ENCODE results near the gene ATXN1.

Gene ATXN1

DNA sequence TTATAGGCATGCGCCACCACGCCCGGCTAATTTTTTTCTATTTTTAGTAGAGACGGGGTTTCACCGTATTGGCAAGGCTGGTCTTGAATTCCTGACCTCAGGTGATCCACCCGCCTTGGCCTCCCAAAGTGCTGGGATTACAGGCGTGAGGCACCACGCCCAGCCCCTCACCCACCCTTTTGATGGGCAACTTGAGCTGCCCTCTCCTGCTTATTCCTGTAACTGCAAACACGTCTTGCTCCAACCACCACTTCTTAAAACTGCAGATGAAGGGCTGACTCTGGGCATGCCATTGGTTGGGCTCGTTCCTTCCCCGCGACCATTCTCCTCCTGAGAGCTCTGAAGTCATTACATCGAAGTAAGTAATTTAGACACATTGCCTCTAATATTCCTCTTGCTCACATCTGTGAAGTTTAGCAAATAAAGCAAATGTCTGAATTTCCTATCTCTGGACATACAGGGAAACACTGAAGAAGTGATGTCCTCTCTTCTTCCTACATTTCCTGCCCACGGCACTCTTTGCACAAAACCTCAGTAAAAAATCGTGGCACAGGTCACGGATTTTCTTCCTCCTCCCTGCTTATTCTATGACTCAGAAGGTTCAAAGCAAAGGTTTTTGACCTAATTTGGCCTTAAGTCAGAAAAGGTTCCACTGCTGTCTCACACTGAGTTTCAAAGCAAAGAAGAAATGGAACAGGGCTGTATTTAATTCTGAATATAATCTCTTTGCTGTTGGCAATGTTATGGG, 405.4 kb downstream of the ATXN1 start:
- no peak overlapping the region for H3K4me3 ChIP-seq (ENCODE audit: low read length)
- TF ChIP-seq EZH2phosphoT487 (IDR thresholded peaks at IDR 0.05; ENCODE audit: low read depth) = no peak
- TF ChIP-seq, protein P1, sequence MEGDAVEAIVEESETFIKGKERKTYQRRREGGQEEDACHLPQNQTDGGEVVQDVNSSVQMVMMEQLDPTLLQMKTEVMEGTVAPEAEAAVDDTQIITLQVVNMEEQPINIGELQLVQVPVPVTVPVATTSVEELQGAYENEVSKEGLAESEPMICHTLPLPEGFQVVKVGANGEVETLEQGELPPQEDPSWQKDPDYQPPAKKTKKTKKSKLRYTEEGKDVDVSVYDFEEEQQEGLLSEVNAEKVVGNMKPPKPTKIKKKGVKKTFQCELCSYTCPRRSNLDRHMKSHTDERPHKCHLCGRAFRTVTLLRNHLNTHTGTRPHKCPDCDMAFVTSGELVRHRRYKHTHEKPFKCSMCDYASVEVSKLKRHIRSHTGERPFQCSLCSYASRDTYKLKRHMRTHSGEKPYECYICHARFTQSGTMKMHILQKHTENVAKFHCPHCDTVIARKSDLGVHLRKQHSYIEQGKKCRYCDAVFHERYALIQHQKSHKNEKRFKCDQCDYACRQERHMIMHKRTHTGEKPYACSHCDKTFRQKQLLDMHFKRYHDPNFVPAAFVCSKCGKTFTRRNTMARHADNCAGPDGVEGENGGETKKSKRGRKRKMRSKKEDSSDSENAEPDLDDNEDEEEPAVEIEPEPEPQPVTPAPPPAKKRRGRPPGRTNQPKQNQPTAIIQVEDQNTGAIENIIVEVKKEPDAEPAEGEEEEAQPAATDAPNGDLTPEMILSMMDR (IDR thresholded peaks at IDR 0.05; ENCODE audit: low read depth, low read length) = no peak
- no peaks in the 10 kb centered on the region for H4K20me1 ChIP-seq (ENCODE audit: insufficient read depth, low read length)
- no peaks in the 10 kb centered on the region for H3K36me3 ChIP-seq (replicated peaks; ENCODE audit: low read depth, low read length)
- no peak overlapping the region for H2AFZ ChIP-seq (ENCODE audit: low read depth, low read length)
- H3K4me1 ChIP-seq (ENCODE audit: low read length) = no peaks in the 10 kb centered on the region
- H3K27ac ChIP-seq (ENCODE audit: low read length) = no peak overlapping the region
- no peak overlapping the region for H3K4me2 ChIP-seq (ENCODE audit: low read length)
- H3K27me3 ChIP-seq (ENCODE audit: low read depth, low read length) = no peaks in the 10 kb centered on the region
- no peaks in the 10 kb centered on the region for H3K9me3 ChIP-seq (ENCODE audit: insufficient read depth, low read length)
- H3K79me2 ChIP-seq (ENCODE audit: low read length) = no peaks in the 10 kb centered on the region
- no peak overlapping the region for H3K9ac ChIP-seq (ENCODE audit: low read length)

DNA sequence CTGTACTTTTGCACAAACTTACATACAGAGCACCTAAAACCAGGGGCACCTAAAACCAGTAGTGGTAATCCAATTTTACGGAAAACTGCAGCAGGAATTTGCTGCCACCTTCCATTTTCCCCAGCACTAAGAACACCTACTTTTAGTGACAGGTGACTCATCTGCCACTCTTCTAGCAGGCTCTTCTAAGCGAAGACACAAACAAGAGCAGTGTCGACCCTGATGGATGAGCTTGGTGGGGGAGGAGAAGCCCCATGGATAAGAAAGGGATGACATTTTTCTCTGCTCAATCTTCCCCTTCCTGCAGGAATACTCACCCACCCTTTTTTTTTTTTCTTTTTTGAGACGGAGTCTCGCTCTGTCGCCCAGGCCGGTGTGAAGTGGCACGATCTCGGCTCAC, 406.0 kb downstream of the ATXN1 start:
- Histone ChIP-seq H3K9me3 (ENCODE audit: insufficient read depth, low read length) (no peaks in the 10 kb centered on the region), H3K9ac (ENCODE audit: low read length) (no peak overlapping the region), H3K27me3 (ENCODE audit: low read depth, low read length) (no peaks in the 10 kb centered on the region), H3K4me2 (ENCODE audit: low read length) (no peak overlapping the region), H3K27ac (ENCODE audit: low read length) (no peak overlapping the region), H3K4me3 (ENCODE audit: low read length) (no peak overlapping the region), H2AFZ (ENCODE audit: low read depth, low read length) (no peak overlapping the region), H3K36me3 (replicated peaks; ENCODE audit: low read depth, low read length) (no peaks in the 10 kb centered on the region), H3K79me2 (ENCODE audit: low read length) (no peaks in the 10 kb centered on the region), H3K4me1 (ENCODE audit: low read length) (no peaks in the 10 kb centered on the region), H4K20me1 (ENCODE audit: insufficient read depth, low read length) (no peaks in the 10 kb centered on the region)
- TF ChIP-seq, protein P1 (IDR thresholded peaks at IDR 0.05; ENCODE audit: low read depth, low read length) = no peak
- TF ChIP-seq EZH2phosphoT487 (IDR thresholded peaks at IDR 0.05; ENCODE audit: low read depth) = no peak

DNA sequence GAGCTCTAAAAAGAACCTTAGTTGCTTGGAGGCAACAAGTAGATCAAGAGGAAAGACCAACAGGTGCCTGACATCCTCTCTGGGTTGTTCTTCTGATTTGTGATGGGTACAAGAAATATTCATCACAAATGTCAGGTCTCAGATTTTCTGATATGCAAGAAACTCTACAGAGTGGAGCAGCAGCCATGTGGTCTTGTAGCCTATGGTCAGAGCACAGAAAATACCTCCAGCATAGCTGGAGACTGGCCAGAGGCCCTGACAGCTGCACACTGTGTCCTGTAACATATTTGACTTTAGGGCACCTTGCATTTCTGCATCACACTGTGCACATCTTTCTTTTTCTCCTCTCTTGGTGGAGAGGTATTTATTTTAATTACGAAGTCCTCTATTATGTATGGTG, 406.6 kb downstream of the ATXN1 start:
- H3K4me2 ChIP-seq (ENCODE audit: low read length) = no peak overlapping the region
- H3K4me3 ChIP-seq (ENCODE audit: low read length) = no peak overlapping the region
- H3K9ac ChIP-seq (ENCODE audit: low read length) = no peak overlapping the region
- H3K27me3 ChIP-seq (ENCODE audit: low read depth, low read length) = no peaks in the 10 kb centered on the region
- H2AFZ ChIP-seq (ENCODE audit: low read depth, low read length) = no peak overlapping the region
- H3K9me3 ChIP-seq (ENCODE audit: insufficient read depth, low read length) = no peaks in the 10 kb centered on the region
- H3K4me1 ChIP-seq (ENCODE audit: low read length) = no peaks in the 10 kb centered on the region
- no peaks in the 10 kb centered on the region for H4K20me1 ChIP-seq (ENCODE audit: insufficient read depth, low read length)
- H3K27ac ChIP-seq (ENCODE audit: low read length) = no peak overlapping the region
- no peaks in the 10 kb centered on the region for H3K36me3 ChIP-seq (replicated peaks; ENCODE audit: low read depth, low read length)
- TF ChIP-seq, protein P1 (IDR thresholded peaks at IDR 0.05; ENCODE audit: low read depth, low read length) = no peak
- TF ChIP-seq EZH2phosphoT487 (IDR thresholded peaks at IDR 0.05; ENCODE audit: low read depth) = no peak
- H3K79me2 ChIP-seq (ENCODE audit: low read length) = no peaks in the 10 kb centered on the region

DNA sequence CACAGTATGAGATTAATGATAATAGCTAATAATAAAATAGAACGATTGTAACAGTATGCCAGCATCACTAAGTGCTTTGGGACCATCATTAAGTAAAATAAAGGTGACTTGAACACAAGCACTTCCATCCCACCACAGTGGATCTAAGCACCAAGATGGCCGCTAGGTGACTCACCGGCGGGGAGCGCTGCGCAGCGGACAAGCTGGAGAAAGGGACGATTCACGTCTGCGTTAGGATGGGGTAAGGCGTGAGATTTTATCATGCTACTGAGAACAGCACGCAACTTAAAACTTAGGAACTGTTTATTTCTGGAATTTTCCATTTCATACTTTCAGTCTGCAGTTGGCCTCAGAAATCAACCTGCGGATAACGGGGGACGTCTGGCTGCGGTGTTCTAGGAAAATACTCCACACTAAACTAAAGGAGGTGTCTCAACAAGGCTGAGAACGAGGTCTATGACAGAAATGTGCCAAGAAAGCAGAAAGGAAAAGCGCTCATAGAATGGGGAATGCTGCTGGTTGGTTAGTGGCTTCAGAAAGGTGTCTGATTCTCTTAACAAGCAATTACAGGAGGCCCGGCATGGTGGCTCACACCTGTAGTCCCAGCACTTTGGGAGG, 408.3 kb downstream of the ATXN1 start:
- no peak overlapping the region for H3K4me2 ChIP-seq (ENCODE audit: low read length)

More for the DNA sequence above, 408.3 kb downstream of the ATXN1 start:
- no peaks in the 10 kb centered on the region for H3K9me3 ChIP-seq (ENCODE audit: insufficient read depth, low read length)
- H3K36me3 ChIP-seq (replicated peaks; ENCODE audit: low read depth, low read length) = no peaks in the 10 kb centered on the region
- H3K9ac ChIP-seq (ENCODE audit: low read length) = no peak overlapping the region
- H3K4me3 ChIP-seq (ENCODE audit: low read length) = no peak overlapping the region
- H3K79me2 ChIP-seq (ENCODE audit: low read length) = no peaks in the 10 kb centered on the region
- no peaks in the 10 kb centered on the region for H4K20me1 ChIP-seq (ENCODE audit: insufficient read depth, low read length)
- no peak for TF ChIP-seq EZH2phosphoT487 (IDR thresholded peaks at IDR 0.05; ENCODE audit: low read depth)
- TF ChIP-seq, protein P1 (IDR thresholded peaks at IDR 0.05; ENCODE audit: low read depth, low read length) = no peak
- H2AFZ ChIP-seq (ENCODE audit: low read depth, low read length) = no peak overlapping the region
- H3K27me3 ChIP-seq (ENCODE audit: low read depth, low read length) = no peaks in the 10 kb centered on the region
- no peak overlapping the region for H3K27ac ChIP-seq (ENCODE audit: low read length)
- no peaks in the 10 kb centered on the region for H3K4me1 ChIP-seq (ENCODE audit: low read length)
